Loucy (cell line): ENCODE data around the gene LMX1B.

ENCODE experiments used
- H2AFZ ChIP-seq: fragments of 200-600 bp; sonication (generic); 2 replicates; pipeline ENCODE4 v1.6.0; 2016; ENCODE audit warnings: antibody characterized with exemption, mild to moderate bottlenecking, low read length, moderate library complexity
- H3F3A ChIP-seq: fragments of 200-600 bp; 2 replicates; pipeline ENCODE4 v1.6.0; 2016; ENCODE audit warnings: antibody characterized with exemption, low read depth, mild to moderate bottlenecking
- H3K27me3 ChIP-seq: fragments of 200-600 bp; sonication (generic); 2 replicates; pipeline ENCODE4 v1.6.1; 2014; ENCODE audit warnings: low read length, mild to moderate bottlenecking; ENCODE audit not compliant: insufficient read depth, poor library complexity, severe bottlenecking
- H3K36me3 ChIP-seq: fragments of 200-600 bp; sonication (generic); 2 replicates; pipeline ENCODE4 v1.6.1; 2016; ENCODE audit warnings: low read length; ENCODE audit not compliant: insufficient read depth
- H3K4me1 ChIP-seq: fragments of 200-600 bp; sonication (generic); 2 replicates; pipeline ENCODE4 v1.5.1; 2014; ENCODE audit warnings: low read length, mild to moderate bottlenecking; ENCODE audit not compliant: insufficient read depth, poor library complexity, severe bottlenecking
- H3K4me2 ChIP-seq: fragments of 200-600 bp; sonication (generic); 2 replicates; pipeline ENCODE4 v1.6.0; 2014; ENCODE audit warnings: antibody characterized with exemption, low read length, low read depth, mild to moderate bottlenecking; ENCODE audit not compliant: poor library complexity, severe bottlenecking
- H3K4me3 ChIP-seq: fragments of 200-600 bp; sonication (generic); 2 replicates; pipeline ENCODE4 v1.5.1; 2014; ENCODE audit warnings: low read length, mild to moderate bottlenecking, mixed read lengths; ENCODE audit not compliant: poor library complexity, severe bottlenecking
- H3K79me2 ChIP-seq: fragments of 200-600 bp; sonication (generic); 2 replicates; pipeline ENCODE4 v1.6.1; 2014; ENCODE audit warnings: low read length; ENCODE audit not compliant: insufficient read depth
- H3K9ac ChIP-seq: fragments of 200-600 bp; sonication (generic); 2 replicates; pipeline ENCODE4 v1.6.0; 2014; ENCODE audit warnings: mild to moderate bottlenecking, low read depth, low read length, moderate library complexity; ENCODE audit not compliant: poor library complexity, severe bottlenecking
- H3K9me2 ChIP-seq: fragments of 200-600 bp; sonication (generic); replicated peaks from 2 replicates; pipeline ENCODE4 v1.6.1; 2016; ENCODE audit warnings: low read depth, low read length, mixed read lengths
- H3K9me3 ChIP-seq: fragments of 200-600 bp; sonication (generic); 2 replicates; pipeline ENCODE4 v1.6.1; 2014; ENCODE audit warnings: mild to moderate bottlenecking, antibody characterized with exemption, low read length, low read depth; ENCODE audit not compliant: insufficient read depth
- H4K20me1 ChIP-seq: fragments of 200-600 bp; sonication (generic); 2 replicates; pipeline ENCODE4 v1.6.0; 2014; ENCODE audit warnings: antibody characterized with exemption, low read length, mild to moderate bottlenecking; ENCODE audit not compliant: insufficient read depth, poor library complexity, severe bottlenecking
- EZH2phosphoT487 ChIP-seq: fragments of 200-600 bp; IDR thresholded peaks from 2 replicates; pipeline ENCODE4 v1.6.1; 2018; ENCODE audit warnings: antibody characterized with exemption, mild to moderate bottlenecking, moderate library complexity, borderline replicate concordance
- TF ChIP-seq, protein P1 (sequence below): fragments of 200-600 bp; sonication (generic); conservative IDR thresholded peaks from 2 replicates; pipeline ENCODE4 v1.5.1; 2014; ENCODE audit warnings: mild to moderate bottlenecking, antibody characterized with exemption, low read length

LMX1B gene

DNA sequence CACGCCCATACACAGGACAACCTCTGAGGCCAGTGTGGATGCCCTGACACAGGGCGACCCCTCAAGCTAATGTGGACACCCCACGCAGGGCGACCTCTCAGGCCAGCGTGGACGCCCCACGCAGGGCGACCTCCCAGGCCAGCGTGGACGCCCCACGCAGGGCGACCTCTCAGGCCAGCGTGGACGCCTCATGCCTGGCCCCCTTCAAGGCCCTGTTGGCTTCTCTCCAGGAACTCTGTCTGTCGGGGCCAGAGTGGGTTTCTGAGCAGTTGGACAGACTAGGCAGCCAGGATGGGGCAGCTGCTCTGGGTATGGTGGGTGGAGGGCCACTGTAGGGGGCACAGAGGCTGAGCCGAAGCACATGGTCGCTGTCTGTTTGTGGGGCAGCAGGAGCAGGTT lies 47.4 kb downstream of the LMX1B start:
- no peak overlapping the region for H3K4me2 ChIP-seq
- H3F3A ChIP-seq: no peaks in the 10 kb centered on the region
- H4K20me1 ChIP-seq: no peaks in the 10 kb centered on the region
- TF ChIP-seq, protein P1, sequence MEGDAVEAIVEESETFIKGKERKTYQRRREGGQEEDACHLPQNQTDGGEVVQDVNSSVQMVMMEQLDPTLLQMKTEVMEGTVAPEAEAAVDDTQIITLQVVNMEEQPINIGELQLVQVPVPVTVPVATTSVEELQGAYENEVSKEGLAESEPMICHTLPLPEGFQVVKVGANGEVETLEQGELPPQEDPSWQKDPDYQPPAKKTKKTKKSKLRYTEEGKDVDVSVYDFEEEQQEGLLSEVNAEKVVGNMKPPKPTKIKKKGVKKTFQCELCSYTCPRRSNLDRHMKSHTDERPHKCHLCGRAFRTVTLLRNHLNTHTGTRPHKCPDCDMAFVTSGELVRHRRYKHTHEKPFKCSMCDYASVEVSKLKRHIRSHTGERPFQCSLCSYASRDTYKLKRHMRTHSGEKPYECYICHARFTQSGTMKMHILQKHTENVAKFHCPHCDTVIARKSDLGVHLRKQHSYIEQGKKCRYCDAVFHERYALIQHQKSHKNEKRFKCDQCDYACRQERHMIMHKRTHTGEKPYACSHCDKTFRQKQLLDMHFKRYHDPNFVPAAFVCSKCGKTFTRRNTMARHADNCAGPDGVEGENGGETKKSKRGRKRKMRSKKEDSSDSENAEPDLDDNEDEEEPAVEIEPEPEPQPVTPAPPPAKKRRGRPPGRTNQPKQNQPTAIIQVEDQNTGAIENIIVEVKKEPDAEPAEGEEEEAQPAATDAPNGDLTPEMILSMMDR: no peak
- no peak for TF ChIP-seq EZH2phosphoT487
- no peaks in the 10 kb centered on the region for H3K27me3 ChIP-seq
- no peaks in the 10 kb centered on the region for H3K79me2 ChIP-seq
- no peak overlapping the region for H3K9ac ChIP-seq
- no peaks in the 10 kb centered on the region for H3K4me1 ChIP-seq
- no peak overlapping the region for H2AFZ ChIP-seq
- no peak overlapping the region for H3K4me3 ChIP-seq
- no peaks in the 10 kb centered on the region for H3K36me3 ChIP-seq
- H3K9me2 ChIP-seq: no peaks in the 10 kb centered on the region
- H3K9me3 ChIP-seq: no peaks in the 10 kb centered on the region

- Histone ChIP-seq H4K20me1 (no peaks in the 10 kb centered on the region), H3K4me1 (no peaks in the 10 kb centered on the region), H2AFZ (no peak overlapping the region), H3K4me2 (no peak overlapping the region), H3F3A (no peaks in the 10 kb centered on the region), H3K27me3 (no peaks in the 10 kb centered on the region), H3K4me3 (no peak overlapping the region), H3K36me3 (no peaks in the 10 kb centered on the region), H3K79me2 (no peaks in the 10 kb centered on the region), H3K9me2 (no peaks in the 10 kb centered on the region), H3K9ac (no peak overlapping the region), H3K9me3 (no peaks in the 10 kb centered on the region)
- TF ChIP-seq EZH2phosphoT487: no peak
- TF ChIP-seq, protein P1: no peak
These were observed 48.0 kb downstream of the LMX1B start for GRCh38 chr9:126661521-126662251.

DNA sequence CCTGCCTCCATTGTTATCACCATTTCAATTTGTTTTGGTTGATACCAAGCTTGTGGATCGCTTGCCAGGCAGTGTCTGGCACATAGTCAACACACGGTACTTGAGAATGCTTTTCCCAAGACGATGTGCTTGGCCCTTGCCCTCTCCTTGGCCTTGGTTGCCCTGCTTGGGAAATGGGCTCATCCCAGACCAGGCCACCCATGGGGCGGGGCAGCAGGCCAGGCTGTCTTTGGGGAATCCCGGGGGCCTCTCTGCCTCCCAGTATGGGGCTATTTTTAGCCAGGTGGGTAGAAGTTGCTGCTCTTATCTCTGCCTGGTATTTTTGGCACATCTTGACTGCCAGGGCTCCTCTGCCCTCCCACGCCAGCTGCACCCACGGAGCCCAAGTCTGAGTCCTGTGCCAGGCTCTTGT lies 49.9 kb downstream of the LMX1B start:
- Histone ChIP-seq H3K36me3 (no peaks in the 10 kb centered on the region), H3K27me3 (no peaks in the 10 kb centered on the region), H2AFZ (no peak overlapping the region), H3K9me3 (no peaks in the 10 kb centered on the region), H3K79me2 (no peaks in the 10 kb centered on the region), H3K4me1 (no peaks in the 10 kb centered on the region), H3K4me3 (no peak overlapping the region), H3K9me2 (no peaks in the 10 kb centered on the region), H4K20me1 (no peaks in the 10 kb centered on the region), H3F3A (no peaks in the 10 kb centered on the region), H3K4me2 (no peak overlapping the region), H3K9ac (no peak overlapping the region)
- TF ChIP-seq, protein P1: no peak
- no peak for TF ChIP-seq EZH2phosphoT487
